A549 treated with AZD2906 at 1 μM for 4 hours (cell line): ENCODE data around the gene SLC22A6. TPM values are rescaled to one million over a fixed set of nuclear protein-coding genes. Genes with fewer than 3 reads are reported as not detected.

Experiments
- total RNA-seq: library from RNA; stranded (reverse); fragments of 200-300 nt; extraction: Qiagen RNA extraction; gene quantifications from 5 replicates; pipeline ENCODE4 v1.2.3, GENCODE V29; 2022

The SLC22A6 gene
- total RNA-seq, result not detected in 5 replicates

GRCh38 chr11:62984451-62984991 is at the start of gene SLC22A6:
Gene SLC22A6, minus strand, starts transcription at chr11:62984967. Its CDS starts 277 bp downstream, at chr11:62984690.

GRCh38 chr11:63015521-63016215 is 30.9 kb upstream of the SLC22A6 start, which contains the start of gene SLC22A8:
Gene SLC22A8, minus strand, starts transcription at chr11:63015841. Its CDS starts 883 bp downstream, at chr11:63014958.

Other genes with a start within 250 kb of the SLC22A6 start
- 1.3 to 1.8 TPM (median 1.5 TPM) in 5 replicates for gene ZBTB3, start 230.8 kb downstream of the SLC22A6 start, total RNA-seq
- 161 to 178 TPM (median 174 TPM) in 5 replicates for gene POLR2G, start 223.4 kb downstream of the SLC22A6 start, total RNA-seq
- gene TAF6L, start 213.6 kb downstream of the SLC22A6 start, total RNA-seq, result 12.2 to 15.7 TPM (median 14.0 TPM) in 5 replicates
- 68.8 to 94.9 TPM (median 86.7 TPM) in 5 replicates for gene TMEM179B, start 197.6 kb downstream of the SLC22A6 start, total RNA-seq
- 19.7 to 28.7 TPM (median 27.7 TPM) in 5 replicates for gene TMEM223, start 193.0 kb downstream of the SLC22A6 start, total RNA-seq
- 38.7 to 55.4 TPM (median 50.7 TPM) in 5 replicates for gene NXF1, start 179.5 kb downstream of the SLC22A6 start, total RNA-seq
- gene STX5, start 152.9 kb downstream of the SLC22A6 start, total RNA-seq, result 19.5 to 24.9 TPM (median 23.9 TPM) in 5 replicates
- not detected in 5 replicates for gene TEX54, start 152.1 kb downstream of the SLC22A6 start, total RNA-seq
- gene WDR74, start 145.4 kb downstream of the SLC22A6 start, total RNA-seq, result 74.3 to 82.0 TPM (median 79.5 TPM) in 5 replicates
- gene SLC3A2, start 104.1 kb downstream of the SLC22A6 start, total RNA-seq, result 893 to 1,052 TPM (median 950 TPM) in 5 replicates
- gene CHRM1, start 63.6 kb downstream of the SLC22A6 start, total RNA-seq, result 0.03 to 0.08 TPM (median 0.07 TPM) in 4 of 5 replicates, not detected in the other
- not detected in 5 replicates for gene SLC22A8, start 30.9 kb upstream of the SLC22A6 start, total RNA-seq
- gene SLC22A24, start 159.3 kb upstream of the SLC22A6 start, total RNA-seq, result not detected in 5 replicates